GM12864 (cell line): ENCODE data around the gene GALNT18.

Source experiments
- DNase-seq: peaks from one replicate; pipeline ENCODE4 v3.0.0-alpha.2; 2011; ENCODE audit warnings: low read depth
- H3K4me3 ChIP-seq: 2 replicates; pipeline ENCODE4 v1.5.1; 2011; ENCODE audit warnings: mild to moderate bottlenecking, low read depth, low read length, control low read depth
- TF ChIP-seq, protein P1 (sequence below): IDR thresholded peaks from 2 replicates; pipeline ENCODE4 v1.5.1; 2011; ENCODE audit warnings: low read depth, mild to moderate bottlenecking, moderate library complexity, low read length, control low read depth, inconsistent platforms; ENCODE audit errors: missing control alignments

Gene GALNT18

DNA sequence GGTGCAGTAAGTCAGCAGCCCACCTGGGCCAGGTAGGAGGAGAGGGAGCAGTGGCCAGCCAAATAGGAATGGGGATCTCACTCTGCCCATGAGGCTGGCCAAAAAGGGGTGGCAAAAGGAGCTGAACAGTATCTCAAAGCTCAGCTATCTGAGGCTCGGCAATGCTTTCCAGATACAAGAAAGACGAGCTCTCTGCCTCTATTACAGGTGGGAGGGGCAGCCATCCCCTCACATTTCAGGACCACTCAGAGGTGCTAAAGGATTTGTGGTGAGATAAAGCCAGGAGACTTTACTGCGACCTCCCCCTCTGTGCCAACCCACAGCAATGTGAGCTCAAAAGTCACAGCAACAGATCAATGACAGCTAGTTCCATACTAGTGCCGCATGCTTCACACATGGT lies 42.1 kb upstream of the GALNT18 start:
- no peak overlapping the region for H3K4me3 ChIP-seq
- DNase-seq, result no peak
- TF ChIP-seq, protein P1, sequence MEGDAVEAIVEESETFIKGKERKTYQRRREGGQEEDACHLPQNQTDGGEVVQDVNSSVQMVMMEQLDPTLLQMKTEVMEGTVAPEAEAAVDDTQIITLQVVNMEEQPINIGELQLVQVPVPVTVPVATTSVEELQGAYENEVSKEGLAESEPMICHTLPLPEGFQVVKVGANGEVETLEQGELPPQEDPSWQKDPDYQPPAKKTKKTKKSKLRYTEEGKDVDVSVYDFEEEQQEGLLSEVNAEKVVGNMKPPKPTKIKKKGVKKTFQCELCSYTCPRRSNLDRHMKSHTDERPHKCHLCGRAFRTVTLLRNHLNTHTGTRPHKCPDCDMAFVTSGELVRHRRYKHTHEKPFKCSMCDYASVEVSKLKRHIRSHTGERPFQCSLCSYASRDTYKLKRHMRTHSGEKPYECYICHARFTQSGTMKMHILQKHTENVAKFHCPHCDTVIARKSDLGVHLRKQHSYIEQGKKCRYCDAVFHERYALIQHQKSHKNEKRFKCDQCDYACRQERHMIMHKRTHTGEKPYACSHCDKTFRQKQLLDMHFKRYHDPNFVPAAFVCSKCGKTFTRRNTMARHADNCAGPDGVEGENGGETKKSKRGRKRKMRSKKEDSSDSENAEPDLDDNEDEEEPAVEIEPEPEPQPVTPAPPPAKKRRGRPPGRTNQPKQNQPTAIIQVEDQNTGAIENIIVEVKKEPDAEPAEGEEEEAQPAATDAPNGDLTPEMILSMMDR, result no peak

DNA sequence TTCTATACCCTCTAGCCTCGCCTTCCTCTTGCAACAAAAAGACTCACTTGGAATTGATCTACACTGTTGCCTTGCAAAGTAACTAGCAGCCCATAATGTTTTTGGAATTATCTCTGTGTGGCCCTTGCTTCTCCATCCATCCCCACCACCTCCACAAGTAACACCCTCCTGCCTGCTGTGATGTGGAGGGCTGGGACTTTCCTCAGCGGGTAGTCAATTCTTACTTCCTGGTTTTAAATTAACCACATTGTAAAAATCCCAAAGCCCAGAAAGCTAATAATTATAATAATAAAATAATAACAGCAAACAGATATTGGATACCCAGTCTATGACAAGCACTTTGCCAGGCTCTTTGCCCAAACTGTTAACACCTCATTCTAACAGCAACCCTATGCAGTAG lies 40.8 kb upstream of the GALNT18 start:
- DNase-seq, result no peak
- H3K4me3 ChIP-seq, result no peak overlapping the region
- TF ChIP-seq, protein P1, result no peak

DNA sequence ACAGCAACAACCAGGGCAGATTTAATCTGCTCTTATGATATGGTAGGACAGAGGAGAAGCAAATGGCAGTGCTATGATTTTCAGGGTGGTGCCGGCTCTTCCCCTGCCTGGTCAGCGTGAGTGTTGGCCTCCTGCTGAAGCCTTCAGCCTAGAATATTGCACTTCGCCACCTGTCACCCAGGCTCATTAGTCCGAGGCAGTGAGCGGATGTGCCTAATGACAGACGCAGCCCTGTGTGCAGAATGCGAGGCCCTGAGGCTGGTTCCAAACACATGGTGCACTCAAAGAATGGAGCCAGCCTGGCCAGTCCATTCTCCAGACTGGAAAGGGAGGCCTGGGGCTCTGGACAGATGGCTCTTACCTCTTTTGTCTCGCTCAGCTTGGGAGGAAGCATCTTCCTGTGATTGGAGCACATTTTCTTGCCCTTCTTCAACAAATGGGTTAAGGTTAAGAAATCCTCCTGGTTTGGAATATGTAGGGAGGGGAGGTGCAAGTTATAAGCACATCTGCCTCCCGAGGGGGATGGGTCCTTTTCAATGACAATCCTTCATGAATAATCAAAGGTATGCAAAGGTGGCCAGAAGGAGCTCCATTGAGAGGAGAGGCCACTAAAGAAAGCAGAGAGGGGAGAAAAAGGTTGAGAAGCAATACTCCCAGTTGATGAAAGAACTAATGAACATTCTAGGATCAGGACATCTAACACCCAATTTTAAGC lies 39.7 kb upstream of the GALNT18 start:
- no peak overlapping the region for H3K4me3 ChIP-seq
- TF ChIP-seq, protein P1, result no peak
- DNase-seq, result no peak

DNA sequence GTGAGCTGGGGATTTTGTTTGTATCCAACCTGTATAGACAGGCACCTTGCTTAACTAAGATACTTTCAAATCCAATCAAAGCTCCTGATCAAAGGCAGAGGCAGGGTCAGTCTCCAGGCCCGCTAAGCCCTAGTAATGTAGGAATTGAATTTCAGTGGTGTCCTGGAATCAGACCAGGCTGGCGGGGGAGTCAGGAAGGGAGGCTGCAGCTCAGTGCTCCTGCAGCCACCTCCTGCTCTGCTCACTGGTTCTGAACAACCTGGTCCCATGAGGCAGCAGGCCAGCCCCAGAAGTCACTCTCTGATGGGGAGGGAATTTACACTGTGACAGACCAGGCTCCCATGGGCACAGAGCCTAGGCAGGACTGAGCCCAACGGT lies 38.5 kb upstream of the GALNT18 start:
- TF ChIP-seq, protein P1, result no peak
- no peak for DNase-seq
- H3K4me3 ChIP-seq, result no peak overlapping the region

DNA sequence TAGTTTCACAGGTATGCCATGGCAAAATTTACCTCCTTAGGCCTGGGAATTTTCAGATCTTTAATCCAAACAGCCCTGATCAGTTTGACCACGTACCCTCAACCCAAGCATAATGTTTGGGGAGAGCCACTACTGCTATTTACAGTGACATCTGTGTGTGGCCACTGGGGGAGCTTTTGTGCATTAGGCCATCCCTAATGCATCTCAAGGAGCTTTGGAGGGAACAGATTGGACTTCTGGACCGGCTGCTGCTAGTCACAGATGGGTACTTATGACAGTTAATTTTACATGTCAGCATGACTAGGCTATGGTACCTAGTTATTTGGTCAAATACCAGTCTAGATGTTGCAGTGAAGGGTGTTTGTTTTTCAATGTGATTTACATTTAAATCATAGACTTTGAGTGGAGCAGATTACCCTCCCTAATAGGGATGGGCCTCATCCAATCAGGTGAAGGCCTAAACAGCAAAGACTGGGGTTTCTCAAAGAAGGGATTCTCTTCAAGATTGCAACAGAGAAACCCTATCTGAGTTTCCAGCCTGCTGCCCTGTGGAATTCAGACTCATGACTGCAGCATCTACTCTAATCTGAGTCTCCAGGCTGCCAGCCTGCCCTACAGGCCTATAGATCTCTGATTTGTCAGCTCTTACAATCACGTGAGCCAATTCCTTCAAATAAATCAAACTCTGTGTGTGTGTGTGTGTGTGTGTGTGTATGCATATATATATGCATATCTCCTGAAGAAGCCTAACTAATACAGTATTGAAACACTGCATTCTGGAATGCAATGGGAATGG lies 38.0 kb upstream of the GALNT18 start:
- TF ChIP-seq, protein P1, result peak; percentile 49
- DNase-seq, result no peak
- H3K4me3 ChIP-seq, result no peak overlapping the region

DNA sequence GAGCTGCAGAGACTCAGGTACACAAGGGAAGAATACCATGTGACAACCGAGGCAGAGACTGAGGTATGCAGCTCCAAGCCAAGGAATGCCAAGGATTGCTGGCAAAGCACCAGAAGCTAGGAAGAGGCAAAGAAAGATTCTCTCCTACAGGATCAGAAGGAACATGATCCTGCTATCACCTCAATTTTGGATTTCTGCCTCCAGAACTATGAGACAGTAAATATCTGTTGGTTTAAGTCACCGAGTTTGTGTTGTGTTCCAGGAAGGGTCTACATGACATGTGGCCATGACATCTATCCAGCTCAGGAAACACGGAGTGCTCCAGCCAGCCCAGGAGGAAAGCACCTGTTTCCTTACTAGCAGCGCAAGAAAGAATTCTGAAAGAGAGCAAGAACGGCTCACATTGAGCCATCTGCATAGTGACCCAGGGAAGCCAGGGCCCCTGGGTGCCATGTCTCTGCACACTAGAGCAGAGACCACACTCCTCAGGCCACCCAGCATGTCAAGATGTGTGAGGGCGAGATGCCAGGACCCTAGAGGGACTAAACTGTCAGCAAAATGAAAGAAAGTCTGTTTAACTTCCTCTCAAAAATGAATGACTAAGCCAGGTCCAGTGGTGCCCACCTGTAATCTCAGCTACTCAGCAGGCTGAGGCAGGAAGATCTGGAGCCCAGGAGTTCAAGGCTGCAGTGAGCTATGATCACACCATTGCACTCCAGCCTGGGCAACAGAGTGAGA lies 35.6 kb upstream of the GALNT18 start:
- H3K4me3 ChIP-seq, result no peak overlapping the region
- DNase-seq, result no peak
- TF ChIP-seq, protein P1, result no peak
